NCI-H69 (cell line): ENCODE data around the gene ZDHHC12.

Source experiments
- DNase-seq: peaks from one replicate; lab custom pipeline; 2025; lab: John Stamatoyannopoulos, UW

ZDHHC12 gene

DNA sequence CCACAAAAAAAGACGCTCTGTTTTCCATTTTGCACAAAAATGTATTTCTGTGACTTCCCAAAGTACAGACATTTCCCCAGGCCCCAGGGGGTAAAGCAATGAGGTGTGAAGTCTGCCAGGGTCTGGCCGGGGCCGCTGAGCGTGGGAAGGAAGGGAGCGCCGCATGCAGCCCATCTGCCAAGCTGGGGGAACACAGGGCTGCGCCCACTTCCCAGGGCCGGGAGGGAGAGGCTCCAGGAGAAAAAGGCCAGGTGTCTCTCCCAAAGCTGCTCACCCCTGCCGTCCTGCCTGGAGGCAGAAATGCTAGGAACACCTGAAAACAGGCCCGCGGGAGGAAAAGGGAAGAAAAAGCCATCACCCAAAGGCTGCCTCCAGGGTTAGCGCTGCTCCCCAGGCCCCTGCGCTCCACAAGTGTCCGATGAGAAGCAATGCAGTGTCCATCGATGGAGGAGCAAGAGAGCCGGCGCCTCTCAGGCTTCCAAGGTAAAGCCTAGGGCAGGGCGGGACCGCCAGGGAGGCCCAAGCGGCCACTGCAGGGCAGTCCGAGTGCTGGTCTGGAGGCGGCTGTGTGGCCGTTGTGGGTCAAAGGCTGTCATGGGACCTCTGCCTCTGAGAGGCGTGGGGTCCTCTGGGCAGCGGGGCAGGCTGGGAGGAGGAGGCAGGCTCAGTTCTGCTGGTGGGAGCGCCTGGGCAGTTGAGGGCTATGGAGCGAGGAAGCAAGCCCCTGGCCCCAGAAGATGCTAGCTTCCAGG, 6.0 kb upstream of the ZDHHC12 start:
- DNase-seq, result peak; percentile 74

DNA sequence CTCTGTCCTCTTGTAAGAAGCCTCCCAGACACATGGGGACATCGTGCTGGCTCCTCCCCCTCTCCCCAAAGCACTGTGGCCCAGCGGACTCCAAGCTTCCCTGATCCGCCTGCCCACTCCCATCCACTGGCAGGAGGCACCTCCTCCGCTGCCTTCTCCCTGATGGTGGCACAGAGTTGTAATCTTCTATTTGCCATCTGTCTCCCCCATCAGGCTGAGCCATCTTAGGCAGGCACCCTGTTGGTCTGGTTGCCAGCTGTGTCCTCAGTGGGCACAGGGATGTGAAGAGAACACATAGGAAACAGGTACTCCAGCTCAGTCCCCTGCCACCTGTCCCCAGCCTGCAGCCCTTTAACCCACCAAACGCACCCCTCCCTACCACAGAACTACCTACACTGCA, 5.4 kb upstream of the ZDHHC12 start:
- DNase-seq, result peak; percentile 89

DNA sequence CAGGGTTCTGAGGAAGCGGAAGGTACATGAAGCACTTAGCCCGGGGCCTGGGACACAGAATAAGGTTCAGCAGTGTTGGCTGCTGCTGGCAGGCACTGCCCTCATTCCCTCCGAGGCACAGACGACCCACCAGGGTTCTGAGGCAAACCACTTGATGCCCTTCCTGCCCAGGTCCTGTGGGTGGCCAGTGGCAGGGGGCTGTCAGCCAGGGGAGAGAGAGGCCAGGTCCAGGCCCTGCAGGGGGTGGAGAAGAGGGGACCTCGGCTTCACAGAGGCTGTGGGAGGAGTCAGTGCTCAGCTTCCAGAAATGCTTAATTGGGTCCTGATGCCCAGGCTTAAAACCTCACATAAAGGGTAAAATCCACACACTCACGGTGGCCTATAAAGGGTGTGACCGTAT, 4.4 kb upstream of the ZDHHC12 start:
- DNase-seq, result no peak

DNA sequence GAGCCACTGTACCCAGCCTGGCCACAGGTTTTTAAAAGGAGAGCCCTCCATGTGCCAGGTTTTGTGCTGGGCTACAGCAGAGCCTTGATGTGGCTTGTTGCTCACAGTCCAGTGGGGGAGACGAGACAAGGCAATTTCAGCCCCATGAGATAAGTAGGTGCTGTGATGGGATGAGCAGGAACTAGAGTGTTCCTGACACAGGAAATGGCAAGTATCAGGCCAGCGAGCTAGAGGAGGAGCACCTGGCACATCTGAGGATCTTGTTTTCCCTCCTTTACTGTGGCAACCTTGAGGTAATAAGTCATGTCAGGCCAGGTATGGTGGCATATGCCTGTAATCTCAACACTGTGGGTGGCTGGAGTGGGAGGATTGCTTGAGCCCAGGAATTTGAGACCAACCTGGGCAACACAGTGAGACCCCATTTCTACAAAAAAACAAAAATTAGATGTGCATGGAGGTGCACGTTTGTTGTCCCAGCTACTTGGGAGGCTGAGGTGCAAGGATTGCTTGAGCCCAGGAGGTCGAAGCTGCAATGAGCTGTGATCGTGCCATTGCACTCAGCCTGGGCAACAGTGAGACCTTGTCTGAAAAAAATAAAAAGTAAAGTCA, 3.8 kb upstream of the ZDHHC12 start:
- no peak for DNase-seq

DNA sequence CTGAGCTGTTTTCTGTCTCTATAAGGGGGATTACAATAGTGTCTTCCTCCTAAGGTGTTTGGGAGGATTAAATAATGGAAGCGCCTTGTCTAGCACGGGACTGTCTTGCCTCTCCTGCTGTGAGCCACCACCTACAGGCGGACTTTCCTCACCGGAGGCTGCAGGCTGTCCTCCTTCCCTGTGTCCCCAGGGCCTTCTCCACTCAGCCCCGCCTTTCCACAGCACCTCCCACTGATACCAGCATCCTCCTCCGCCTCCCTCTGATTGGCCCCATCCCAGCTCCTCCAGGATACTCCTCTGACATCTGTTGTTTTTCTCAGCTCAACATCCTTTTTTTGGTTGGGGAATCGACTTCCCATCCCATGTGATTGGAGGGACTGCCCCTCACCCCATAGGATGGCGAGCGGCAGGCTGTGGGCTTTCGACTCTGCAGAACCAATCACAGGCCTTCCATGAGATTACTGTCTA, 851 bp upstream of the ZDHHC12 start:
- DNase-seq, result peak; percentile 97

DNA sequence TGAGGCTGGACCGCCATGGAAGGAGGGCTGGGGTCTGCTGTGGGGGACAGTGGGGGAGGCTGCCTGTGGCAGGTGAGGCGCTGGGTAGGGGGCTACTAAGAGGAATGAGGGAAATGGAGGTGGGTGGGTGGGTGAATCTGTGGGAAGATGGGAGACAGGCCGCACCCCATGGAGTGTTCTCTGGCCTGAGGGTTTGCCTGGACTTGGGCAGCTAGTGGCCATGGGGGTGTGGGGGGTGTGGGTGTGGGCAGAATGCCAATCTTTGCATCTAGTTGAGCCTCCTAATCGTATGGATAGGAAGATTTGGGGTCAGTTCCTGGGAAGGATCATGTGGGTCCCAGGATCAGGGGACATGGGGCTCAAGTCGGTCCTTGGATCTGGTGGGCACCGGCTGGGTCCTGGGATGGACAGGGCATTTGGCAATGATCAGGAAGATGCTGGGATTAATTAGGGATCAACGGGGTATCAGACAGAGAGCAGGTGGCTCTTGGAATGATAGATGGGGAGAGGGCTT, 518 bp downstream of the ZDHHC12 start:
- DNase-seq, result no peak

DNA sequence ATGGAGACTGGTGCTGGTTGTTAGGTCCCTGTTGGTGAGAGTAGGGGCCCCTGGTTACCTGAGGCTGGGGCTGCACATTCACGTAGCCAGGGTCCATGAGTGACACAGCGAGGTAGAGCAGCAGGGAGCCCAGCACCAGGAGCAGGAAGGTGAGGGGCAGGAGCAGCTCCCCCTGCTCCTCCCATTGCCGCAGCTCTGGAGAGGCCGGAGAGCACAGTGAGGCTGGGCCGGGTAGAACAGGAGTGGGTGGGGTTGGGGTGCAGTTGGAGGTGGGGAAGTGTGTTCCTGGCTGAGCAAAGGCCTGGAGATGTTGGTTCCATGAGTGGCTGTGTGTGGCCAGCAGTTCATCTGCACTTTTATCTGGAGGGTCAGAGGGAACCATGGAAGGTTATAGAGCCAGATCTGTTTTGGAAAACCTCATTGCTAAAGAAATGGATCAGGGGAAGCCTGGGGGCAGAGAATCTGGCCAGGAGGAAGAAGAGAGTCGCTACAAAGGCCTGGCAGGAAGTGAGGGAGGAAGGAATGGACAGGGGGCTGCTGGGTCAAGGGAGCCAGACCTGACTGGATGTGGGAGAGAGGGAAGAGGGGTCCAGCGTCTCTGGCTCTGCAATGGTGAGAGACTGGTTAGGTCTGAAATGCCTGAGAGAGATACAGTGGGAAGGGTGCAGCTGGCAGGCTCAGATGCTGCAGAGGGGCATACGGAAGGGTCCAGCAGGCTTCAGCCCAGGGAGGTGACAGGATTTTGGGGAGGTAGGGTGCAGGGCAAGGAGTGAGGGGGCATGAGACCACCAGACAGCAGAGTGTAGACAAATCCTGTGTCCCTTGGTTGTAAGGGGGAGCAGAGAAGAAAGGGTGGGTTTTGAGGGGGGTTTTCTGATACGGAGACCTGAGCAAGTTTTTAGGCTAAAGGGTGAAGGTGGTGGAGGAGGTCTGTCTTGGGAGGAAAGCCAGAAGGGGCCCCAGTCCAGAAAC, 1.3 kb downstream of the ZDHHC12 start:
- DNase-seq, result no peak

DNA sequence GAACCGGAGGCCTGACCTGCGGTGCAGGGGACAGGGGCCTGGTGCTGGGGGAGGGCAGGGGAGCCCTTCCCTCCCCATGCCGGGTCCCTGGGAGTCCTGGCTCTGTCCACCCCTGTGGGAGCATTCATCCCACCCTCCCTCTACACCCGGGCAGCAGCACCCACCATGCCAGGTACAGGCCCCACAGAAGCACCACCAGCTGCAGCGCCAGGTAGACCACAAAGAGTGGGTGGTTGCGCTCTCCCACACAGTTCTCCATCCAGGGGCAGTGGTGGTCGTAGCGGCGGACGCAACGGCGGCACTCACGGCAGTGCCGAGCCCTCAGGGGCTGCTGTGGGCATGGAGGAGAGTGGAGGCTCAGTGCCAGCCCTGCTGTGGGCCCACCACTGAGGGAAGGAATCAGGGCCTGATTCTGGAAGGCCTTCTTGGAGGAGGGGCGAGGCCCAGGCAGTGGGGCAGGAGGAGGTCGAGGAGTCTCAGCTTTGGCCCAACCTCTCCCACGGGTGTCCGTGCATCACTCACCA, 2.4 kb downstream of the ZDHHC12 start:
- DNase-seq, result no peak

DNA sequence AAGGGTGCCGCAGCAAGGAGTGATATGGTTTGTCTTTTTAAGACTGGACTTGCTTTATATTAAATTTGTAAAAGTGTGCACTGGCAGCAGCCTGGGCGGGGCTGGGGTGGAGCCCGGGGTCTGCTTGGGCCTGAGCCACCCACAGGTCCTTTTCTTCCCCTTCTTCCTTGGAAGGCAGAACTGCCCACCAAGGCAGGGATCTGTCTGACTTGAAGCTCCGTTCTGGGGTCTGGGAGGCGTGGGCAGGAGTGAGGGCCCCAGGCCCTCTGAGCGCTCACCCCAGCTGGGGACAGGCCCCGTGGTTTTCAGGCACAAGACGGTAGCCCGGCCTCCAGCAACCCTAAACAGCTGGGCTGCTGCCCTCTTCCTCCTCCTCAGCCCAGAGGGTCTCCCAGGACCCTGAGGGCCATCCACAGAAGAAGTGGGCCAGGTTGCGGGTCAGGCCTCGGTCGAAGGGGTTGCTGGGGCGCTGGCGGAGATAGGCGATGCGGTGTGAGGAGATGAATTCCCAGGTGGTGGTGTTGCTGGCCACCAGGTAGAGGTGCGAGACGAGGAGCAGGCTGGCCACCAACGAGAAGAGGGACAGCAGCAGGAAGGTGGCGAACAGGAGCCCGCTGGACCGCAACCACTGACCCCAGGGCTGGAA, 3.0 kb downstream of the ZDHHC12 start:
- DNase-seq, result no peak

DNA sequence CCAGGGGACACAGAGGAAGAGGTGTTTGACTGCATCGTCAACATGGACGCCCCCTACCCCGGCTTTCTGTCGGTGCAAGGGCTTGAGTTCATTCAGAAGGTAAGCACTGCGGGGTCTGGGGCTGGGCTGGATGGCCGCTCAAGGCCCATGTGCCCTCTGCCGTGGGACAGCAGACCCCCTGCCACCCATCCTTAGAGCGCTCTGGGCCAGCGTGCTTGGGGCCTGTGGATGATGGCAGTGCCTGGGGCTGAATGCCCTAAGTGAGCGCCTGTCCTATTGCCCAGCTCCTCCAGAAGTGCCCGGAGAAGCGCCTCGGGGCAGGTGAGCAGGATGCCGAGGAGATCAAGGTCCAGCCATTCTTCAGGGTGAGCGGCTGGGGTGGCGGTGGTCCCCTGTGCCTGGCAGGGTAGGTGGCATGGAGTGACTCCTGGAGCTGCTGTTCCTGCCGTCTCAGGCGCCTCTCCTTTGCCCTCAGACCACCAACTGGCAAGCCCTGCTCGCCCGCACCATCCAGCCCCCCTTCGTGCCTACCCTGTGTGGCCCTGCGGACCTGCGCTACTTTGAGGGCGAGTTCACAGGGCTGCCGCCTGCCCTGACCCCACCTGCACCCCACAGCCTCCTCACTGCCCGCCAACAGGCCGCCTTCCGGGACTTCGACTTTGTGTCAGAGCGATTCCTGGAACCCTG, 3.9 kb downstream of the ZDHHC12 start:
- DNase-seq, result no peak

DNA sequence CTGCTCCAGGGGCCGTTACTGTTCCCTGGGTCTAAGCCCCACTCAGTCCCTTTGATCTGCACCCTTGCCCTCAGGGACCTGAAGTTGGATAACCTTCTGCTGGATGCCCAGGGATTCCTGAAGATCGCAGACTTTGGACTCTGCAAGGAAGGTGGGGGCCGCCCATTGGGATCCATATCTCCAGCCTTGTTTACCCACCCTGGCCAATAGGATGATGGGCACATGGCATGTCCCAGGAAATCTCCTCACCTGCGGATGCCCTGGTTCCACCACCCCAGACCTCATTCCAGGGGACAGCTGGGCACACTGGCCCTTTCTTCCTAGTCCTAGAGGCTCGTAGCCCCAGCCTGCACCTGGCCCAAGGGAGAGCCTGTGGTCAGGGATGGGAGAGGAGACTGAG, 5.5 kb downstream of the ZDHHC12 start:
- DNase-seq, result no peak

DNA sequence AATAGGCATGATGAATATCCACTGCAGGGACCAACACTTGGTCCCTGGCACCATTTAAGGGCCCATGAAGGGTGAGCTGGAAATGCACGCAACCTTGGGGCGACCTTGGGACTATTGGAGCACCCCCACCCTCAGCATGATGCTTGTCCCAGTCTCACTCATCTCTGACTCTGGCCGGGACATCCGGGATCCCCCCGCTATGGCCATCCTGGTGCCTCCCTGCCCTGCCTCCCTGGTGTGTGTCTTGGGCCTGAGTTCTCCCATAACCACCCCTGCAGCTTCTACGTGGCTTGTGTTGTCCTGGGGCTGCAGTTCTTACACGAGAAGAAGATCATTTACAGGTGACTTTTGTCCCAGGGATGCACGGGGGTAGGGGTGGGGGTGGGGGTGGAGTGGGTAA, 5.9 kb downstream of the ZDHHC12 start:
- no peak for DNase-seq

DNA sequence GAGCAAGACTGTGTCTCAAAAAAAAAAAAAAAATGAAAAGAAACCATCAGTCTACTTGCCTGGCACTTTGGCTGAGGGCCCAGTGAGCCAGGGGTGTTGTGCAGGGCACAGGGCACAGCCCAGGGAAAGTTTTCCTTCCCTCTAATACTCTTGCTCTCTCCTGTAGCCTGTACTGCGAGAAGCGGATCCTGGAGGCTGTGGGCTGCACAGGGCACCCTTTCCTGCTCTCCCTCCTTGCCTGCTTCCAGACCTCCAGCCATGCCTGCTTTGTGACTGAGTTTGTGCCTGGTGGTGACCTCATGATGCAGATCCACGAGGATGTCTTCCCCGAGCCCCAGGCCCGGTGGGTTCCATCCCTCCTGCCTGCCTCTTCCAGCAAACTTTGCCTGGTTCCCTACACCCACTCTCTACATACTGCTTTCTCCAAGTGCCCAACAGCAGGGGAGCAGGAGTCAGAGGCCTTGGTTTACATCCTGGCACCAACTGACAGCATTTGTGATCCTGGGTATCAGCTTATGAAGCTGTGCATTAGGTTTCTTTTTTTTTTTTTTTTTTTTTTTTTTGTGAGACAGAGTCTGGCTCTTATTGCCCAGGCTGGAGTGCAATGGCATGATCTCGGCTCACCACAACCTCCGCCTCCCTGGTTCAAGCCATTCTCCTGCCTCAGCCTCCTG, 7.2 kb downstream of the ZDHHC12 start:
- DNase-seq, result no peak

DNA sequence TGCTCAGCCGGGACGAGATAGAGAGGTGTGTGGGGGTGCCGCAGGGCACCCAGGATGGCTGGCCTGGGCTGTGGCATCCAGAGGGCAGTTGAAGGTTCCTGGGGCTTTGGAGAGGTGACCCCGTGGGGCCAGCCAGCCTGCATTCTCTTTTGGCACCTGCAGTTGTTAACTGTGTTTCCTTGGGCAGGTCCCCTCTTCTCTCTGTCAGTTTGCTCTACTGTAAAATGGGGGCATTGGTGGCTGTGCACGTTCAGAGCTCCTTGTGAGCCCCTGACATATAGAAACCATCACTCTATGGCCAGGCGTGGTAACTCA, 8.5 kb downstream of the ZDHHC12 start:
- DNase-seq, result no peak

DNA sequence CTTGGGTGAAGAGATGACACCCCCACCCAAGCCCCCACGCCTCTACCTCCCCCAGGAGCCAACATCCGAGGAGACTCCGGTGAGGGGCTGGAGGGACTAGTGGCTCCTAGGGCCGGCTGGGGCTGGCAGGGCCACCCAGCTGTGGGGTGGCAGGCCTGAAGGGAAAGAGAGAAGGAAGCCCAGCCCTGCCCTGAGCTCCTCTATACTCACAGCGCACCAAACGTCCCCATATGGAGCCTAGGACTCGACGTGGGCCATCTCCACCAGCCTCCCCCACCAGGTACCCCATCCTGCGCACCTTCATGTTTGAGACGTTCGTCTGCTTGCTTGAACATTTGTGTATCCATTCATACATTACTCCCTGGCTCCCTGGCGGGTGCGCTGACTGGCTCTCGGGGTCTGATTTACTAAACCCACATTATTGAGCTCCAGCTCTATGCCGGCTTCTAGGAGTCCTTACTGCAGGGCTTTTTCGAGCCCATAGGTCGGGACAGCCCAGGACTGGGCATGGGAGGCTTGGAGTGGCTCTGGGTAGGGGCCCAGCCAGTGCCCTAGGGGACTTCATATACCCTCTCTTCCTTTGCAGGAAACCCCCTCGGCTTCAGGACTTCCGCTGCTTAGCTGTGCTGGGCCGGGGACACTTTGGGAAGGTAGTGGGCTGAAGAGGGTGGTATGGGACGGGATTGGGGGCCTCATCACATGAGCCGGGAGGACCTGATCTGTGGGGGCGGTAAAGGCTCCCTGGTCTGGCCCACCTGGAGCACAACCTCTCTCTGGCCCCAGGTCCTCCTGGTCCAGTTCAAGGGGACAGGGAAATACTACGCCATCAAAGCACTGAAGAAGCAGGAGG, 9.1 kb downstream of the ZDHHC12 start:
- no peak for DNase-seq

DNA sequence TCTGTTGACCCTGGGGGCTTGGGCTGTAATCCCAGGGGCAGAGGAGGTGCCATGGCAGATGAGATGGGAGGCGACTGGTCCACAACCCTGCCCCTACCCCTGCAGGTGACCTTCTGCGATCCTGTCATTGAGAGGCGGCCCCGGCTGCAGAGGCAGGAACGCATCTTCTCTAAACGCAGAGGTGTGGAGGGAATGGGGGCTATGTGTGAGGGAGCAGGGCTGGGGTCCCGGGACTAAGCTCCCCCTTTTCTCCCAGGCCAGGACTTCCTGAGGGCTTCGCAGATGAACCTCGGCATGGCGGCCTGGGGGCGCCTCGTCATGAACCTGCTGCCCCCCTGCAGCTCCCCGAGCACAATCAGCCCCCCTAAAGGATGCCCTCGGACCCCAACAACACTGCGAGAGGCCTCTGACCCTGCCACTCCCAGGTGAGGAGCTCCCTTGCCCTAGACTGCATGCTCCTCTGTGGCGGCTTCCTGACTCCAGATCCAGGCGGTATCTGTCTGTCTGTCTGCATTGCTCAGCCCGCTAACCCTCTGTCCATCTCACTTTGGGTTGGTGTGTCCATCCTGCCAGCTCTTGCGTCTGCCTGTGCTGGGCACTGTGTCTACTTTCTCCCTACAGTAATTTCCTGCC, 9.9 kb downstream of the ZDHHC12 start:
- no peak for DNase-seq

DNA sequence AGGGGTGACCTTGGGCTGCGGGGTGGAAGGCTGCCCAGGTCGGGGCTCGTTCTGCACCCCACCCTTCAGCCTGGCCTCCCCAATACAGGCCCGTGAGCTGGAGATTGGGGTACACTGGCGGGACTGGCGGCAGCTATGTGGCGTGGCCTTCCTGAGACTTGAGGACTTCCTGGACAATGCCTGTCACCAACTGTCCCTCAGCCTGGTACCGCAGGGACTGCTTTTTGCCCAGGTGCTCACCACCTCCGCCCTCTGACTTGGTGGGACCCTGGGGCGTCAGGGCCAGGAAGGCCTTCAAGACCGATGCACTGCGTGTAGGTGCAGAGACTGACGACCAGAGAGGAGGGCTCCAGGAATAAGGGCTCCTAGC, 10.5 kb downstream of the ZDHHC12 start:
- no peak for DNase-seq

DNA sequence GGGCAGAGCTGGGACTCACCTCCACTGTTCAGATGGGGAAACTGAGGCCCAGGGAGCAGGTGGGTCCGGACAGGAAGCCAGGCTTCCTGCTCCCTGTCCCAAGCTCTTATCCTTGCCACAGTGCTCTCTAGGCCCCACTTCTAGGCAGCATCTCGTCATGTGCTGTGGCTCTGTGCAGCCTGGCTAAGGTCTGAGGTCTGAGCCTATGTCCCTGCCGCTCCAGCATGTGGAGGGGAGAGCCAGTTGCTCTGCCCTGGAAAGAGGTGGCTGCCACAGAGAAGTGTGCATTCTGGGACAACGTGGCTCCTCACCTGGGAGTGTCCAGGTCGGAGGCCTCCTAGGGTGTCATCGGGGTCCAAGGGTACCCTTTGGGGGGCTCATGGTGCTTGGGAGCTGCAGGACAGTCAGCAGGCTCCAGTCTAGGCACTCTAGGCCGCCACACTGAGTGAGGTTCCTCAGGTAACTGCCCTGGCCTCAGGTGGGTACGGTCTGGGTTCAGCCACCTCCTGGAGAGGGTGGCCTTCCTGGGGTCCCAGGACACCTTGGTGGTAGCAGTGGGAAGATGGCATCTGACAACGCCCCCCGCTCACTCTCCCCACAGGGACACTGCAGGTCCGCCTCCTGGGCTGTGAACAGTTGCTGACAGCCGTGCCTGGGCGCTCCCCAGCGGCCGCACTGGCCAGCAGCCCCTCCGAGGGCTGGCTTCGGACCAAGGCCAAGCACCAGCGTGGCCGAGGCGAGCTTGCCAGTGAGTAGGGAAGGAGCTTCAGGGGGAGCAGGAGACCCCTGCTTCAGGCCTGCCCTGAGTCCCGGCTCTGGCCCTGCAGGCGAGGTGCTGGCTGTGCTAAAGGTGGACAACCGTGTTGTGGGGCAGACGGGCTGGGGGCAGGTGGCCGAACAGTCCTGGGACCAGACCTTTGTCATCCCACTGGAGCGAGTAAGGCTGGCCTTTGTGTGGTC, 11.2 kb downstream of the ZDHHC12 start:
- DNase-seq, result no peak
